GM12872 (cell line): ENCODE measurements around the gene DUS1L.

Source experiments
- TF ChIP-seq, protein P1 (sequence below): IDR thresholded peaks from 3 replicates; pipeline ENCODE4 v1.5.1; 2011; ENCODE audit warnings: low read depth, mild to moderate bottlenecking, low read length, moderate library complexity; ENCODE audit not compliant: insufficient read depth

Gene DUS1L

GRCh38 chr17:82080789-82081464 lies 15.3 kb upstream of the DUS1L start:
- TF ChIP-seq, protein P1, sequence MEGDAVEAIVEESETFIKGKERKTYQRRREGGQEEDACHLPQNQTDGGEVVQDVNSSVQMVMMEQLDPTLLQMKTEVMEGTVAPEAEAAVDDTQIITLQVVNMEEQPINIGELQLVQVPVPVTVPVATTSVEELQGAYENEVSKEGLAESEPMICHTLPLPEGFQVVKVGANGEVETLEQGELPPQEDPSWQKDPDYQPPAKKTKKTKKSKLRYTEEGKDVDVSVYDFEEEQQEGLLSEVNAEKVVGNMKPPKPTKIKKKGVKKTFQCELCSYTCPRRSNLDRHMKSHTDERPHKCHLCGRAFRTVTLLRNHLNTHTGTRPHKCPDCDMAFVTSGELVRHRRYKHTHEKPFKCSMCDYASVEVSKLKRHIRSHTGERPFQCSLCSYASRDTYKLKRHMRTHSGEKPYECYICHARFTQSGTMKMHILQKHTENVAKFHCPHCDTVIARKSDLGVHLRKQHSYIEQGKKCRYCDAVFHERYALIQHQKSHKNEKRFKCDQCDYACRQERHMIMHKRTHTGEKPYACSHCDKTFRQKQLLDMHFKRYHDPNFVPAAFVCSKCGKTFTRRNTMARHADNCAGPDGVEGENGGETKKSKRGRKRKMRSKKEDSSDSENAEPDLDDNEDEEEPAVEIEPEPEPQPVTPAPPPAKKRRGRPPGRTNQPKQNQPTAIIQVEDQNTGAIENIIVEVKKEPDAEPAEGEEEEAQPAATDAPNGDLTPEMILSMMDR, result no peak

DNA sequence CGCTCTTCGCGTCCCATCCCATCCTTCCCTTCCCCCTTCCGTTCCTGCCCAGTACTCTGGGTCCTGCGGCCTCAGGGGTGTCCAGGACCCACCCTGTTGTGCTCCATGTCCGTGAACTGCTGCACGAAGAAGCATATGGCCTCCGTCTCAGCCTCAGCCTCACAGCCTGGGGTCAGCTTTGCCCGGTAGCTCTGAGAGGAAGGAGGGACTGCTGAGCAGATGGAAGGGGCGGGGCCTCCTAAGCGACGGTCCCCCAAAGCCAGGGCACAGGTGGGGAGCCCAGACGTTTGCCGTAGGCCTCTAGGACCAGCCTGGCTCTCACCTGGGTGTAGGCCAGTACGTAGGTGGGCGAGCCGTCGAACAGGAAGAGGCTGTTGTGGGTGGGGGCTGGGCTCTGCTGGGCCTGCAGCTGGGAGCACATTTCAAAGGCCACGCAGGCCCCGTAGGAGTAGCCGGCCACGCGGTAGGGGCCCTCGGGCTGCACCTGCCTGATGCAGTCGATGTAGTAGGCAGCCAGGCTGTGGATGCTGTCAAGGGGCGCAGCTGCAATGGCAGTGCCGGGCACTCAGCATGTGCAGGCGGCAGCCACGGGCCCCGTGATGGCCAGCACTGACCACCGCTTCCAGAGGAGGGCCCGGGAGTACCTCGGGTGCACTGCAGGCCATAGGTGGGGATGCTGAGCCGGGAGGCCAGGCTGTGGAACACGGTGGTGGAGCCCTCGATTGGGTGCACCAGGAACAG lies 14.6 kb upstream of the DUS1L start:
- TF ChIP-seq, protein P1, result no peak

- TF ChIP-seq, protein P1, result no peak
Measured at GRCh38 chr17:82079001-82079677, 13.5 kb upstream of the DUS1L start.

- TF ChIP-seq, protein P1, result no peak
Measured at GRCh38 chr17:82078433-82078832, 12.8 kb upstream of the DUS1L start.

- TF ChIP-seq, protein P1, result no peak
Measured at GRCh38 chr17:82077617-82078358, 12.2 kb upstream of the DUS1L start.

DNA sequence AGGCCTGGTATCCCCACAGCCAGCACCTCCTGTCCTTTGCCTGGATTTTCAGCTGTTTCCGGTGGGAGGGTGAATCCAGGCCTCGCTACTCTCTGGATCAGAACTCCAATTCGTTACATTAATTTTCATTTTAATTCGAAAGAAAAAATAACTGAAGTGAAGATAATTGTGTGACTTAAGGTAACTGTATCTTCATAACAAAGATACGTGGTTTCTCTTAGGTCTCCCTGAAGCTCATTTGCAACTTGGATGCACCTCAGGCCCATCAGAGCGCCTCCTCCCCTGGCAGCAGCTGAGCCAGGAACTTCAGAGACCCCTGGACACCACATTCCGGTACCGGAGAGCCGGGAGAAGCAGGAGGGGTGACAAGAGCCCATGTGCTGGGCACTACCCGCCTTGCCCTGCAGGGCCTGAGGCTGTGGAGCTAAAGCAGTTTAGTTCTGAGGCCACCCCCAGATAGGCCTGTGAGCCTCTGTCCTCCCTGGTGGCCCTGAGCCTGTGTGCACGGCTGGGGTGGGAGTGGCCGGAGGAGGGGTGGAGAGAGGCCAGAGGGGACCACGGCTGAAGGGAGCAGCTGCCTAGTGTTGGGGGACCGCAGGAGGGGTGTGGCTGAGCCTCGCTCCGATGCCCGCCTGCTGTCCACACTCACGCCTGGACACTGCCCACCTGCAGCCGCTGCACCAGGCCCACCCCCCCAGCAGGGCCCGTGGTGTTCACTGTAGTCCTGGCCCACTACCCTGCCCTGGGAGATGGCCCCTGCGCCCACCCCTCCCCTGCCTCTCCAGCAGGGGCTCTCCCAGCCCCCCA lies 11.4 kb upstream of the DUS1L start:
- TF ChIP-seq, protein P1, result no peak
